ENCODE data around the gene TPRA1.
"Not testable (repeated sequence)": the region's sequence is repeated elsewhere in the genome, so short reads cannot be mapped to it uniquely, and the experiment has no call there.

TPRA1 gene

DNA sequence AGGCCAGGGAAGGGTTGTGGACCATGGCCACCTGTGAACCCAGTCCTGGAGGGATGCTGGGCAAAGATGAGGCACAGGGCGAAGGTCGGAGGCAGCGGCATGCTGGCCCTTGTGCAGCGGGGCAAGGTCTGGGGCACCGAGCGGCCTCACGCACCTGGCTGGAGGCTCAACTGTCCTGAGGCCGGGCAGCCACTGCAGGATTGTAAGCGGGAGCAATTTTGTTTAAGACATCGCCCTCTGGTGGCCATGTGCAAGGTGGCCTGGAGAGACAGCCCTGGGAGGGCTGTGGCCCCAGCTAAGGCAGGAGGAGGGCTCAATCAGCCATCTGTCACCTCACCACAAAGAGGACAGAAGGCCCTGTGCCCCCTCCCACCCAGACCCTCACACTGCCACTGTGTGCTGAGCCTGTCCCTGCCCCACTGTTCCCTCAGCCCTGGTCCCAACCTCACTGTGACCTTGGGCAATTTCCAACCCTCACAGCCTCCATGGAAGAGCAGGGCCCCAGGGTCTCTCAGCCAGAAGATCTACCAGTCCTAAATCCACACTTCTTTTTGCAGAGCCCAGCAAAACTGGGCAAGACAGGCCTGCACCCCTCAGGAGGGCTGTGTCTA lies 46.2 kb downstream of the TPRA1 start:
- no peak for DNase-seq (ENCODE audit: low read depth, low spot score)
- H3K27ac ChIP-seq, result no peak overlapping the region

DNA sequence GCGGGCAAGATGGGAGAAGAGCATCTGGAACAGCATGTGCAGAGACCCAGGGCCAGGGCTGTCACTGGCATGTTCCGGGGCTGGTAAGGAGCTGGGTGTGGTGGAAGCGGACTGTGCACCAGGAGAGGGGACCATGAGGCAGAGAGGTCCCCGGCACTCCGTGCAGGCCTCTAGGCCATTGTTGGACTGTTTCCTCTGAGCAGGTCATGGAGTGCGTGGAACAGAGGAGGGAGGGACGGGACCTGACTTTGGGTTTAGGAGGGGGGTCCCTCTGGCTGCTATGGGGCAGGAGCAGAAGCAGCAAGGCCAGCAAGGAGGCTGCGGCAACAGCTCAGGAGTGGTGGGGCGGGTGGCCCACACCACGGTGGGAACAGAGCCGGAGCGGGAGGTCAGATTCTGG lies 47.1 kb downstream of the TPRA1 start:
- no peak for DNase-seq (ENCODE audit: low read depth, low spot score)
- H3K27ac ChIP-seq, result no peak overlapping the region

DNA sequence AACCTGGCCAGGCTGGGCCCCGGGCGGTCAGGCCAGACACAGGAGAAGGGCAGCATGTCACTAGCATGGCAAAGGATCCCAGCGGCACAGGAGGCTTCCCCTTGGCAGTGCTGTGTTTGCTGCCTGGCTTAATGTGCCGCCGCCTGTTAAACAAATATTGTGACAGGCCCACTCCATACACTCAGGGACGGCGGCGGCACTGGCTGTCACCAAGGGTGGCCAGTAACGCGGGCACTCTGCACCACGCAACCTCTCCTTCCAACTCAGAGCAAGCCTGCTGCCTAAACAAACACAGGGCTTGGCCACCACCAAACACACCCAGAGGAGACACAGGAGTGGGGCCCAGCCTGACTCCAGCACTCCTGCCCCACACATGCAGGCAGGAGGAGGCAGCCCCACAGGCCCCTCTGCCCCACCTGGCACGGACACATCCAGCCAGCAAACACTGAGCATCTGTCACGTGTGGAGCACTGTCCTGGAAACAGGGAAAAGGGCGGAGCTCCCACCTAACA lies 48.0 kb downstream of the TPRA1 start:
- DNase-seq (ENCODE audit: low read depth, low spot score), result no peak
- H3K27ac ChIP-seq, result no peak overlapping the region

DNA sequence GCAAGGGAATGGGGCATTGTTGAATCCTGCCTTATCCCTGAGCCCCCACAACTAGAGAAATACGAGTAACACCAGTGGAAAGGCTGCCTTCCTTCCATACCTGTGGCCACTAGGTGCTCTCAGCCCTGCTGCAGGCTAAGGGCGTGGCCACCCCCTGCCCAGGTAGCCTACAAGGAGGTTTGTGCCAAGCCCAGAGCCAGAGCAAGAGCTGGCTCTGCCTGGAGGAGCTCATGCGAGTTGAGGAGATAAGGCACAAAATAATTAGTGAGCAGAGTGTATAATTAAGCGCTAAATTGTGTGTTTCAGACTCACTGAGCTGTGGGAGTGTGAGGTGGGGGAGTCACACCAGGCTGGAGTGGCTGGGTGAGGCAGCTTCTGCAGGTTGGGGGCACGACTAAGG lies 49.2 kb downstream of the TPRA1 start:
- no peak overlapping the region for H3K27ac ChIP-seq
- no peak for DNase-seq (ENCODE audit: low read depth, low spot score)

DNA sequence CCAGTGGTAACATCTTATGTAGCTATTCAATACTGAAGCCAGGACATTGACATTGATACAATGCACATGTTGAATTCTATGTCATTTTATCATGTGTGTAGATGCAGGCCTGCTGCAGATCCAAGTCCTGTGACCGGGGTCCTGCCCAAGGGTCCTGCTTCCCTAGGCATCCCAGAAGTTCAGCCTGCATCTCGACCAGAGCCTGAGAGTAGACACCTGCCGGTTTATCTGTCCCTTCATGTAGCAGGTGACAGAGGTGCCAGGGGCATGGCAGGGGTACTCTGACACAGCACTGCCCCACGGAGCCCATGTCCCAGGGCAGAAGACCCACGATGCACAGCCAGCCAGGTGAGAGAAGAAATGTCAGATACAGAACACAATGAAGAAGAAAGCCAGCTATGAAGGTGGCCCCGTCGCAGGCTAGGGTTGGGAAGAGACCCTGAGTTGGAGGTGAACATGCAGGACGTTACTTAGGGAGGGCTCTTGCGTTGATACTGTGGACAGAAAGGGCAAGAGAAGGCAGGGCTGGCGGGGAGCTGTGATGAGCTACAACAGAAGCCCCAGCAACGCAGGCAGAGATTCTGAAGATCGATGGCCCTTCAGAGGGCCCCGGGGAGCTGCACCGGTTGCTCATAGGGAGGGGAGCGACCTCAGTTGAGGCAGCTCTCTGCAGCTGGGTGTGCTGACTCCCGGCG lies 51.0 kb downstream of the TPRA1 start:
- DNase-seq (ENCODE audit: low read depth, low spot score), result no peak
- H3K27ac ChIP-seq, result no peak overlapping the region

DNA sequence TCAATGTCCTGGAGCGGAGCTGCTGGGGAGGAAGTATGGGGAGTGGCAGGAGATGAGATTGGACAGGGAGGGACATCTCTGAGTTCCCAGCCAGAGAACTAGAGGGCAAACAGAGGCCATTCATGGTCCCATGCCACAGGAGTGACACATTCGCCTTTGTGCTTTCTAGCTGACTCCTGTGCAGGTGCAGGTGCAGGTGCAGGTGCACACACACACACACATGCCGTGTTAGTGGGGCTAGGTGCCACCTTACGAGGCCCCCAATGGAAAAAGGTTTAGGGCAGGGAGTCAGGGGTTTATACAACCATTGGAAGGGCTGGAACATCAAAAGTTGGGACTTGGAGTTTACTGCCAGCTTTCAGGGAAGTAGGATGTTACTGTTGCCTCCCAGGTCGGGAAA lies 52.0 kb downstream of the TPRA1 start:
- no peak overlapping the region for H3K27ac ChIP-seq
- no peak for DNase-seq (ENCODE audit: low read depth, low spot score)

DNA sequence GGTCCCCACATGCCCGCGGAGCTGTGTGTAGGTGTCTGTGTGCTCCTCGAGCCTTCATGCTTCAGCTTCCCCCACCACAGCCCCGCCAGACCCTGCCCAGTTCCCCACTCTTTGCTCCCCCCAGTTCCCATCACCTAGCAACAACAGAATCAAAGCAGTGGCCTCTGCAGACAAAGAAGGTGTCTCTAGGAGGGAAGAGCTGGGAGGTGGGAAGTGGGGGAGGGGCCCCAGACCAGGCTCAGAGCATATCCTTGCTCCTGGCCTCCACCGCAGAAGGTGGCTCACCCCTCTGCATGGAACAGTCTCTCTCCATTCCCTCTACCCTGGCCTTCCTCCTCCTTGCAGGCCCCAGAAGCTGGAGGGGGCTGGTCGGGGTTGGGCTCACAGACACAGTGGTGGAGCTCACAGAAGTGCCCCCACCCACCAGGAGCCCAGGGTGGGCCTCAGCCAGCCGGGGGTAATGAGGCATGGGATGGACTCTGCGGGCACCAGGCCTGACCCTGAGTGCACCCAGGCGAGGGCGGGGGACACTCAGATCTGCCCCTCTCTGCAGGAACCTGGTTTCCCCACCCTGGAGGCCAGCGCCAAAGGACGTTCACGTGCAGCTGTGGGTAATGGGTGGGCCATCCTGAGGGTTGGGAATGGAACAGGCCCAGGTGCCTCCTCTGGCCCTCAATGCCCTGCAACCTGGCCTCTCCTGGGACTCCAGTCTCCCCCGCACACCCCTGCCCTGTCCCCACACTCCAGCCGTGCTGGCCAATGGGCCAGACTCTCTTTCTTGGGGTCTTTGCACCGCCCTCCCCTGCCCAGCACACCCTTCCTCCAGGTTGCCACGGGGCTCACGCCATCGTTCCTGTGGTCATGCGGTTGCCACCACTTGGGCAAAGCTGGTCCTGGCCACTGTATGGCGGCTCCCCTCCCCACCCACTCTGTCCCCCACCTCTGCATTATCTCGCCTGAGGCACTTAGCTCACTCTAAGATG lies 53.4 kb downstream of the TPRA1 start:
- H3K27ac ChIP-seq, result no peak overlapping the region
- DNase-seq (ENCODE audit: low read depth, low spot score), result no peak

DNA sequence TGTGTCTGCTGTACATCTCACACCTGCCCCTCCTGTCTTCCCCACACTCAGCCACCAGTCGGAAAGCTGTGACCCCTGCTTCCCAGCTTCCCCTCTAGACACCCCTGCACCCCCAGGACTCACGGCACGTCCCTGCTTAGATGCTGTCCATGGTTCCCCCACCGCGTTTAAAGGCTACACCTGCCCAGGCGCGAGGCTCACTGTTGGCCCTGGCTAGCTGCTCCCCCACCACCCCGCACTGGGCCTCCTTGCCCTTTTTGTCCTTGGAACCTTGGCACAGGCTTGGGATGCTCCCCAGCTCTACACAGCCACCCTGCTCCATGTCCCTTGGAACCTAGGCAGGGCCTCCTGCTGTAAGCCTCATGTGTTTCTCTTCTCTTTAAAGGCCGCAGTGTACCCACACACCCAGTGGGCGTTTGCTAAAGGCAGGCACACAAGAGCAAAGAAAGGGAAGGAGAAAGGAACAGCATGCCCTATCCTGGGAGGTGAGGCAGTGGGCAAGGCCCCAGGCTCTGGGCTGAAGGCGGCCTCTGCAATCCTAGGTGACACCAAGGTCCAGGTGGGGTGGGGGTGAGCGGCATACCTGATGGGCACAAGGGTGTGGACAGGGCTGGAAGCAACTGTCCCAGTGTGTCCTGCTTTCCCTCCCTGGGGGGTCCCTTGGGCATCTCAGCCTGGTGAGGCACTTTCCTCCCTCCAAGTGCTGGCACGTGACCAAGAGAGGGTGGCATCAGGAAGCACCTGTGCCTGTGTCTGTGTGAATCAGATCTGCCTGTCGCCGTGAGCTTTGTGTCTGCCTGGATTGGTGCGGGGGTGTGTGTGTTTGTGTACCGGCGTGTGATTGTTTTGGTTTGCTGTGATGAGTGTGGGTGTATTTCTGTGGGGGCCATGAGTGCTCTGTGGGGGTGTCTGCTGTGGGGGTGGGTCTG lies 54.4 kb downstream of the TPRA1 start:
- DNase-seq (ENCODE audit: low read depth, low spot score), result no peak

DNA sequence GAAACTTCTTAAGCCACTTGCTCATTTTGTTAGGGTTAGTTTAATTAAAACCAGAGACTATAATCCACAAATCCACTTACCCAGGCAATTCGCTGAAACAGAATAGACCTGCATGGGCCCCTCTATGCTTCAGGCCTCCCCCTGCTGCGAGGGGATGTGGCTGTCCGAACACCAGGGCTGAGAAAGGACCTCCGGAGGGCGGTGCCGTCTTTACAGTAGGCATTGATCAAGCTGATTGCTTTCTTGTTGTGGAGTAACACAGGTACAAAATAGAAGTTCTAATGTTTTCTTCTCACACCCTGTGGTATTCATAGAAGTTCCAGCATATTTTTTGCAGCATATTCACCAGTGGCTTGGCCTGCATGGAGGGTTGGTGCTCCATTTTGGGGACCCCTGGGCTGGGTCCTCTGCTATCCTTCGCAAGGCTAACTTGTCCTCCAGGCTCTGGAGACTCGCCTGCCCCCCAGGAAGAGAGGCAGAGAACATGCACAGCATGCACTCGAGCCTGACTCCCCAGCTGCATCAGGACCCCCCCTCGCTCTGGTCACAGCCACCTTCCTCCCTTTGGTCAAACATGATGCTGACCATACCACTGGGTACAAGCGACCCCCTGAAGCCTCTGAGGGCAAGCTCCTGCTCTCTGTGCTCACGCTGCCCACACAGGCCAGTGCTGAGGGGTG lies 55.3 kb downstream of the TPRA1 start:
- H3K27ac ChIP-seq, result no peak overlapping the region
- DNase-seq (ENCODE audit: low read depth, low spot score), result no peak

More for the DNA sequence above, 54.4 kb downstream of the TPRA1 start:
- no peak overlapping the region for H3K27ac ChIP-seq

DNA sequence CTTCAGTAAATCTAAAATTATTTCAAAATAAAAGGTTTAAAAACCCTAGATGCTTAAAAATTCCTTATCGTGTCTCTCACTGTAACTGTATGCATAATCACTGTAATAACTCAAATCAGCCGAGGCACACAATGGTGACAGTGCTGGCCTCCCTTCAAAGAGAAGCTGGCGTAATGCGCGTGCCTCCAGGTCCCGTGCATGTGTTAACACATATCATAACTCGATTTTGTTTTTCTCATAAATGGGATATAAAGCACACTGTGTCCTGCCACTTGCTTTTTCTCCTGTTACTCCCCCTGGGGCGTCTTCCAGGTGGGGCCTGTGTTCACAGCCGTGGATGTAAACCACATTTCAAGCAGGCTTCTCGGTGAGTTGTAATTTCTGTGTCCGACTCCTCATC lies 56.0 kb downstream of the TPRA1 start:
- DNase-seq (ENCODE audit: low read depth, low spot score), result no peak
- no peak overlapping the region for H3K27ac ChIP-seq

DNA sequence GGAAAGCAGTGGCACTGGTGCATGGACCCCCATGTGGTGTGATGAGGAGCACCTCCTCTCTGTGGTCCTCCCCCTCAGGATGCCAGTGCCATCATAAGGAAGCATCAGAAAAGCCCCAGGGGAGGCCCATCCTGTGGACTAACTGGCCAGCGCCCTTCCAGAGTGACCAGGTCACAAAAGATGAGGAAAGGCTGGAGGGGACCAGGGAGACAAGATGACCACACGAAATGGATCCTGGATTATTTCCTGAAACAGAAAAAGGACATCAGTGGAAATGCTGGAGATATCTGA lies 56.4 kb downstream of the TPRA1 start:
- no peak overlapping the region for H3K27ac ChIP-seq
- no peak for DNase-seq (ENCODE audit: low read depth, low spot score)

DNA sequence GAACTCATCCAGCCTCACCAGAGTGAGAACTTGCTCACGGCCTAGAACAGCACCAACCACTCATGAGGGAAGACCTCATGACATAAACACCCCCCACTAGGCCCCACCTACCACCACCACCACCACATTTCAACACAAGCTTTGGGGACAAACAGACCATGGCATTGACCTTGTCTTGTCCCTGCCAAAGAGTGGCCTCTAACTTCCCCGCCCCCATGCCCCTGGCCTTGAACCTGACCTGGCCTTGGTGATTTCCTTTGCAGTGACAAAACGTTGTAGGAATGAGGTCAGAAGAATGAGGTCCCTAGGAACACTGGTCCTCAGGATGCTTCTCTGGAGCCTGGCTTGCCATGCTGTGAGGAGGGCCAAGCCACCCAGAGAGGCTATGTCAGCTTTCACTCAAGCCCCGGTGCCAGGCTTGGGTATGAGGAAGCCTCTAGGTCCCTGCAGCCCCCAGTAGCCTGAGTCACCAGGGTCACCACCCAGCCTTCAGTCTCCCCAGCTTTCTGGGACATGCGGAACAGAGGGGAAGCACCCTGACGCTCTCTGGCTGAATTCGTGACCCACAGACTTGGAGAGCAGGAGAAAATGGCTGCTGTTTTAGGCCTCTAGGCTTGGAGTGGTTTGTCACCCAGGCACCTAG lies 57.9 kb downstream of the TPRA1 start:
- no peak for DNase-seq (ENCODE audit: low read depth, low spot score)

DNA sequence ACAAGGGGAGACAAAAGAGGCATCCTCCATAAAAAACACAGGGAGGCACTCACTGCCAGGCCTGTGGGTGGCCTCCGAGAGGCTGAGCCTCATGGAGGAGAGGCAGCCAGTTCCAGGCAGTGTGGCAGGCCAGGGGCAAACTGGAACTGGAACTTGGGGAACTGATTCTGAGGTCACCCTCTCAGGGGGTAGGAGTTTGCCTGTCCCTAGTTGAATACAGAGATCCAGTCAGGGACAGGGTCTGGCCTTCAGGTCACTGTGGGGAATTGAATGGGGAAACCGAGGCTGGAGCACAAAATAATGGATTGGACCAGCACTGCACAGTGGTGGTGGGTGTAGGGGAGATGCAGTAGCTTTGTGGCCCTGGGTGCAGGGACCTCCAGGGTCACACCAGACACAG lies 58.7 kb downstream of the TPRA1 start:
- H3K27ac ChIP-seq, result no peak overlapping the region
- no peak for DNase-seq (ENCODE audit: low read depth, low spot score)

More for the DNA sequence above, 57.9 kb downstream of the TPRA1 start:
- H3K27ac ChIP-seq, result no peak overlapping the region

DNA sequence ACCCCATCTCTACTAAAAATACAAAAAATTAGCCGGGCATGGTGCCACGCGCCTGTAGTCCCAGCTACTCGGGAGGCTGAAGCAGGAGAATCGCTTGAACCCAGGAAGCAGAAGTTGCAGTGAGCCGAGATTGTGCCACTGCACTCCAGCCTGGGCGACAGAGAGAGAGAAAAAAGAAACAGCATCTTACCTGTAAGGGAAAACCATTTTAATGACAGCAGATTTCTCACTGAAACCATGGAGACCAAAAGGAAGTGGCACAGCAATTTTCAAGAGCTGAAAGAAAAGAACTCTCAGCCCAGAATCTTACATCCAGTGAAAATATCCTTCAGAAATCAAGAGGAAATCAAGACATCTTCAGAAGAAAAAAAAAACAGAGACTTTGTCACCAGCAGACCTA lies 59.7 kb downstream of the TPRA1 start:
- not testable (repeated sequence) for H3K27ac ChIP-seq; DNase-seq (ENCODE audit: low read depth, low spot score)

DNA sequence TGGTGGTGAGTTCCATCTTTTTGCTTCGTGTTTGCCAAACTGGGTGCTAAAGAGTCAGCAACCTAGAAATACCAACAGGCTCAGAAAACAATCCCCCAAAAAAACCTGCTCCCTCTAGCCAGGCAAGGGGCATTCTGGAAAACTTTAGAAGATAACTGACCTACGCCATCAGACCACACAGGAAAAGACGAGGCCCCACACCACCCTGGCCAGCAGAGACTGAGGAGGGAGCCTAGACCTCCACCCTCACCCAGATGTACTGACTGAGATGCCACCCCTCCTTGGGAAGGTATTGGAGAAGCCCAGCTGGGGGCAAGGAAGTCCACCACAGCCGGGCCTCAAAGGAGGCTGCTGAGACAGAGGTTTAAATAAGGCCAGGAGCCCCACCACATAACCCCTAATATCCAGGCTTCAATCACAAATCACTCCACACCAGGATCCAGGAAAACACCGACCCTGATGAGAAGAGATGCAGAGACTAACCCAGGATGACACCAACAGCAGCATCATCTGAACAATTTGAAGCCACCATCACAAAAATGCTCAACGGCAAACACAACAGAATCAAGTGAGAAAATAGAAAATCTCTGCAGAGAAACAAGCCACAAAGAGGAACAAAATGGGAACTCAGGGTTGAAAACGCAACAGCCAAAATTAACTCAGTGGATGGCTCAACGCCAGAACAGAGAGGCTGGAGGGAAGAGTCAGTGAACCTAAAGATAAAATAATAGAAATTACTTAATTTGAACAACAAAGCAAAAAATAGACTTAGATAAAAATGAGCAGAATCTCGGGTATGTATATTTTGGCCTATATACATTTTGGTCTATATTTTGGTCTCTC lies 61.0 kb downstream of the TPRA1 start:
- H3K27ac ChIP-seq, result no peak overlapping the region
- no peak for DNase-seq (ENCODE audit: low read depth, low spot score)

DNA sequence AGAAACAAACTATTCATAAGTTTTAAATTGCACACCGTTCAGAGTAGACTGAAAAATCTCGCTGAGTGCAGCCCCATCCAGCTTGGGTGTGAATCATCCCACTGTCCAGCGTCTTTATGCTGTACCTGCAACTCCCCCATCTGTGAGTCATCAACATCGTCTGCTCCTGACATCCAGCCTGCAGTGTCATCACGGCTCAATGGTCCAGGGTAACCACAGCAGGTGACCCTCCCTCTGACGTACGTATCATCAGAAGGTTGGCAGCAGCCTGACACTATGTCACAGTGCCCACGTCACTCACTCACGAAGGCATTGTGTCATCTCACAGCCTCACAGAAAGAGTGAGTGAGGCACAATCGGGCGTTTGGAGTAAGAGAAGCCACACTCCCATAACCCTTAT lies 65.2 kb downstream of the TPRA1 start:
- DNase-seq (ENCODE audit: low read depth, low spot score), result peak; percentile 93
- H3K27ac ChIP-seq, result no peak overlapping the region

DNA sequence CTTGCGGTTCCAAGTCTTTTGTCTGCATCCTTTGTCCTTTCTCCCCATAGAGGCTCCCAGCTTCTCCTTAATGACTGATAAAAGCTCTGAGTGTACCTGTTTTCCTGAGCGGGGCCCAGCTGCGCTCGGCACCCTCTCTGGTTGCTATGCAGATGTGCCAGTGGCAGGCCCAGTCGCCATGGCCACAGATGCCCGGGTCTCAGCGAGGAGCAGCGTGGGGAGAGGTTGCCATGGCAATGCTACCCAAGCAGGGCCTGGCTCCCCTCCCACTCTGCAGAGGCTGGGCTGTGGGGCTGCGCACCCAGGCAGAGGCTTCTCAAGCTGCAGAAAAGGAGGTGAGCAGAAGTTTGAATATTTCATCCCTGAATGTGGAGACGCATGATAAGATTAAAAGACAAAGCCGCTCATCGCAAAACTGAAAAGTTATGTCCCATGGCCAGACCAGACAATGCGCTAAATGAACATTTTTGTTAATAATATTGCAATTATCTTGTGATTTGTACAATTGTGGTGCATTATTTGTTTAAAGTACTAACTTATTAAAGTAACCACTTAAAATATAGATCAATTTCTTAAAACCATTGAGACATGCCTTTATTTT lies 66.1 kb downstream of the TPRA1 start:
- no peak for DNase-seq (ENCODE audit: low read depth, low spot score)
- H3K27ac ChIP-seq, result no peak overlapping the region
